Measurements from ENCODE around the gene PIP4P1.

PIP4P1 gene

GRCh38 chr14:20499881-20500280 is 38.6 kb upstream of the PIP4P1 start:
- TF ChIP-seq CTCF (IDR thresholded peaks at IDR 0.05; ENCODE audit: low read depth, low read length, missing control alignments) = no peak
- in situ Hi-C loops (cut with HindIII; ENCODE audit: low pct_ligation_motif_present, low sequenced_read_pairs) = no loop called here
- H3K36me3 ChIP-seq (replicated peaks) = no peaks in the 10 kb centered on the region
- no peak overlapping the region for H3K4me3 ChIP-seq (ENCODE audit: low read depth, low read length)
- no peak for DNase-seq
- no peak overlapping the region for H3K27ac ChIP-seq
- H3K27me3 ChIP-seq (replicated peaks) = no peaks in the 10 kb centered on the region

- no peak for TF ChIP-seq CTCF (IDR thresholded peaks at IDR 0.05; ENCODE audit: low read depth, low read length, missing control alignments)
- Histone ChIP-seq H3K36me3 (replicated peaks) (no peaks in the 10 kb centered on the region), H3K27me3 (replicated peaks) (no peaks in the 10 kb centered on the region), H3K27ac (no peak overlapping the region), H3K4me3 (ENCODE audit: low read depth, low read length) (no peak overlapping the region)
- in situ Hi-C loops (cut with HindIII; ENCODE audit: low pct_ligation_motif_present, low sequenced_read_pairs) = no loop called here
- DNase-seq = no peak
Measured at GRCh38 chr14:20499108-20499507, 37.9 kb upstream of the PIP4P1 start.

DNA sequence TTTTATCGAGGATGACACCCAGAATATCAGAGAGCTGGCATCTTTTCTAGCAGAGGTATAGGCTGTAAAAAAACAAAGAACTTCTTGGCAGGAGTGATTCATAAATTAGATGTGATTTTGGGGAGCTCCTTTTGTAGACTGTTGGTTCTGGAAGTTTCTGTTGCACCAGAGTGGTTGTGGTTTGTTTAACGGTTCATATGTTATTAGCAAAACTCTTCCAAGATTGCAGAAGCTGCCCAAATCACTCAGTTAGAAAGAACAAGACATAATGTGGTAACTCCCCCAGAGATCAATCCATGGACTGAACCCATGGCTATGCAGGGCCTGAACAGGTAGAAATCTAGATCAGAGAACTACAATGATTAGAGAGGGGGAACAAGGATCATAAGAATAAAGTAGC is 37.4 kb upstream of the PIP4P1 start:
- Histone ChIP-seq H3K4me3 (ENCODE audit: low read depth, low read length) (no peak overlapping the region), H3K27ac (no peak overlapping the region), H3K27me3 (replicated peaks) (no peaks in the 10 kb centered on the region), H3K36me3 (replicated peaks) (no peaks in the 10 kb centered on the region)
- no peak for TF ChIP-seq CTCF (IDR thresholded peaks at IDR 0.05; ENCODE audit: low read depth, low read length, missing control alignments)
- in situ Hi-C loops (cut with HindIII; ENCODE audit: low pct_ligation_motif_present, low sequenced_read_pairs) = no loop called here
- no peak for DNase-seq

GRCh38 chr14:20494935-20495766 is 33.9 kb upstream of the PIP4P1 start:
- TF ChIP-seq CTCF (IDR thresholded peaks at IDR 0.05; ENCODE audit: low read depth, low read length, missing control alignments) = no peak
- DNase-seq = no peak
- H3K4me3 ChIP-seq (ENCODE audit: low read depth, low read length) = no peak overlapping the region
- no peaks in the 10 kb centered on the region for H3K36me3 ChIP-seq (replicated peaks)
- no peak overlapping the region for H3K27ac ChIP-seq
- in situ Hi-C loops (cut with HindIII; ENCODE audit: low pct_ligation_motif_present, low sequenced_read_pairs) = no loop called here
- H3K27me3 ChIP-seq (replicated peaks) = no peaks in the 10 kb centered on the region

DNA sequence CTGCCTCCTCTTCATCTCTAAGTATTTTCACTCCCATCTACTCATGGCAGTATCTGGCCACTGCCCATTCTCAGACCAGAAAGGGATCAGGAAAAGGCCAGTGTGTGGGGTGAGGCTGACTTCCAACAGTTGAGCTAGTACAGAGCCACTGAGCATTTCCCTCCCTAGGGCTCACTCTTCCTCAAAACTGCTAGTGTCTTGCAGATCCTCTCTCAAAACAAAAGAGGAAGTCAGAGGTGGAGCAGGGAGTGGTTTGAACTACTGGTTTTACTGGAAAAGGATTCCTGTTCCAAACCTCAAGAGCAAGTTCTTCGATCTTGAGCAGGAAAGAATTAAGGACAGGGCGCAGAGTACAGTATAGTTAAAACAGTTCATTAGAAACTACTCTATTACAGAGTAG is 32.4 kb upstream of the PIP4P1 start:
- TF ChIP-seq CTCF (IDR thresholded peaks at IDR 0.05; ENCODE audit: low read depth, low read length, missing control alignments) = no peak
- Histone ChIP-seq H3K36me3 (replicated peaks) (no peaks in the 10 kb centered on the region), H3K27ac (no peak overlapping the region), H3K4me3 (ENCODE audit: low read depth, low read length) (no peak overlapping the region), H3K27me3 (replicated peaks) (no peaks in the 10 kb centered on the region)
- in situ Hi-C loops (cut with HindIII; ENCODE audit: low pct_ligation_motif_present, low sequenced_read_pairs) = no loop called here
- DNase-seq = no peak

DNA sequence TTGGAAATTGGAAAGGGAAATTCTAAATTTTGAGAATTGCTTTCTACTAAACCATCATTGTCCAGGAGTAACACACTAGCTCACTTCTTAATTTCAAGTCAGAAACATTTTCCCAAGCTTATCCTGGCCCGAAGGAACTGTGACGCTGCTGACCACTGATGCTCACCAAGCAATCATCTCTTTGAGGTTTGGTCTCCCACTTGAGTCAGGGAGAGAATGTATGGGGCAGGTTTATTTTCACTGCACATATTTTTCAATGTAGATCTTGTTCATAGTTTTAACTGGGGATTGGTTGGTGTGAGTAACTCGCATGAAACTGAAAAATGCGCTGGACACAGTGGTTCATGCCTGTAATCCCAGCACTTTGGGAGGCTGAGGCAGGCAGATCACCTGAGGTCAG is 31.3 kb upstream of the PIP4P1 start:
- DNase-seq = peak; percentile 83
- peak overlapping the region; percentile 75 for H3K27ac ChIP-seq
- H3K4me3 ChIP-seq (ENCODE audit: low read depth, low read length) = no peak overlapping the region
- H3K36me3 ChIP-seq (replicated peaks) = no peaks in the 10 kb centered on the region
- TF ChIP-seq CTCF (IDR thresholded peaks at IDR 0.05; ENCODE audit: low read depth, low read length, missing control alignments) = no peak
- in situ Hi-C loops (cut with HindIII; ENCODE audit: low pct_ligation_motif_present, low sequenced_read_pairs) = no loop called here
- H3K27me3 ChIP-seq (replicated peaks) = no peaks in the 10 kb centered on the region

Data from brain microvascular endothelial cell (primary cell).